PC-3 (cell line): ENCODE data around the gene UBE2C. TPM values are rescaled to one million over a fixed set of nuclear protein-coding genes. Genes with fewer than 3 reads are reported as not detected.

ENCODE experiments used
- ATAC-seq: fragments of 200-7000 bp; cut with Tn5 transposase; 2 replicates; pipeline ENCODE4 v1.9.1; 2020; ENCODE audit warnings: mild to moderate bottlenecking, moderate library complexity
- BruUV-seq: library from RNA; stranded (reverse); fragments of 400-500 nt; replicated peaks from 2 replicates; lab custom pipeline; 2021; lab: Mats Ljungman, UMichigan
- CTCF ChIA-PET: fragments of 300-600 bp; sonication (Branson Sonifier 250); formaldehyde crosslinking; loops from one replicate; lab custom pipeline; 2022; ENCODE audit warnings: antibody characterized with exemption; lab: Charles Lee
- POLR2A ChIA-PET: fragments of 300-600 bp; sonication (Branson Sonifier 250); formaldehyde crosslinking; loops from one replicate; lab custom pipeline; 2022; ENCODE audit warnings: antibody characterized with exemption; ENCODE audit not compliant: unreplicated experiment; lab: Charles Lee
- DNase-seq: peaks from one replicate; pipeline ENCODE4 v3.0.0-alpha.2; 2015
- H2AFZ ChIP-seq: fragments of 300-600 bp; sonication (generic); 2 replicates; pipeline ENCODE4 v1.6.0; 2016; ENCODE audit warnings: antibody characterized with exemption, low read length
- H3F3A ChIP-seq: fragments of 300-600 bp; sonication (generic); one replicate; pipeline ENCODE4 v1.6.0; 2017; ENCODE audit warnings: antibody characterized with exemption, low read length, control low read depth, mild to moderate bottlenecking; ENCODE audit not compliant: unreplicated experiment
- H3K27ac ChIP-seq: fragments of 300-600 bp; sonication (generic); 2 replicates; pipeline ENCODE4 v1.5.1; 2016; ENCODE audit warnings: mild to moderate bottlenecking, low read length
- H3K27me3 ChIP-seq: fragments of 300-600 bp; sonication (generic); 2 replicates; pipeline ENCODE4 v1.6.1; 2016; ENCODE audit warnings: low read length, mixed read lengths
- H3K36me3 ChIP-seq: fragments of 300-600 bp; sonication (generic); 2 replicates; pipeline ENCODE4 v1.6.1; 2016; ENCODE audit warnings: low read depth, mixed run types, low read length, mixed read lengths
- H3K4me1 ChIP-seq: fragments of 300-600 bp; sonication (generic); 2 replicates; pipeline ENCODE4 v1.5.1; 2016; ENCODE audit warnings: low read length; ENCODE audit not compliant: insufficient read depth
- H3K4me2 ChIP-seq: fragments of 300-600 bp; sonication (generic); 2 replicates; pipeline ENCODE4 v1.6.0; 2016; ENCODE audit warnings: low read length
- H3K4me3 ChIP-seq: fragments of 300-600 bp; sonication (generic); 2 replicates; pipeline ENCODE4 v1.5.1; 2016; ENCODE audit warnings: mild to moderate bottlenecking, low read length, mixed read lengths
- H3K79me2 ChIP-seq: fragments of 300-600 bp; sonication (generic); 2 replicates; pipeline ENCODE4 v1.6.1; 2017; ENCODE audit warnings: low read length, mixed read lengths
- H3K9ac ChIP-seq: fragments of 300-600 bp; sonication (generic); 2 replicates; pipeline ENCODE4 v1.6.0; 2016; ENCODE audit warnings: mild to moderate bottlenecking, low read length
- H3K9me2 ChIP-seq: fragments of 300-600 bp; sonication (generic); replicated peaks from 2 replicates; pipeline ENCODE4 v1.6.1; 2016; ENCODE audit warnings: mixed run types, low read length, mixed read lengths
- H3K9me3 ChIP-seq: fragments of 300-600 bp; sonication (generic); 2 replicates; pipeline ENCODE4 v1.6.1; 2016; ENCODE audit warnings: low read length, mixed read lengths
- H4K20me1 ChIP-seq: fragments of 300-600 bp; sonication (generic); 2 replicates; pipeline ENCODE4 v1.6.1; 2016; ENCODE audit warnings: low read length, mixed read lengths
- CTCF ChIP-seq: fragments of 300-600 bp; sonication (generic); conservative IDR thresholded peaks from 2 replicates; pipeline ENCODE4 v1.5.1; 2017; ENCODE audit warnings: antibody characterized with exemption, low read depth, mild to moderate bottlenecking, low read length
- EZH2 ChIP-seq: fragments of 300-600 bp; sonication (generic); IDR thresholded peaks from one replicate; pipeline ENCODE4 v1.6.1; 2017; ENCODE audit warnings: antibody characterized with exemption, mild to moderate bottlenecking, low read length; ENCODE audit not compliant: unreplicated experiment
- EZH2phosphoT487 ChIP-seq: fragments of 300-600 bp; sonication (generic); IDR thresholded peaks from 2 replicates; pipeline ENCODE4 v1.6.1; 2018; ENCODE audit warnings: mild to moderate bottlenecking, antibody characterized with exemption, low read length, borderline replicate concordance
- intact Hi-C: fragments of 100-400 bp; cut with micrococcal nuclease; formaldehyde crosslinking; loops from 2 replicates; pipeline ENCODE4 v1.9.0; 2023
- total RNA-seq: library from RNA; depleted of rRNA; stranded (reverse); fragments of >200 nt; gene quantifications from 2 replicates; pipeline ENCODE4 v1.2.3, GENCODE V29; 2014

UBE2C gene
- total RNA-seq, 1 experiment from 2014 or later, result 304 TPM

GRCh38 chr20:45798935-45799642, 13.4 kb upstream of the UBE2C start:
- peak overlapping the region; percentile 11 for H3K27ac ChIP-seq
- no peak overlapping the region for H3K9ac ChIP-seq
- H3K4me2 ChIP-seq, result no peak overlapping the region
- H3K27me3 ChIP-seq, result no peaks in the 10 kb centered on the region
- ChIA-PET CTCF (interaction anchor here (0.5 to 0.9 kb wide), 3 partner anchors 23 to 39 kb away, joined by 3 to 5 read pairs (median 3); partner anchors contain the start of gene SNX21), POLR2A (no interaction called here)
- H3K9me2 ChIP-seq, result no peaks in the 10 kb centered on the region
- intact Hi-C loops, result loop anchor here (2.0 kb wide), 1 partner anchor 14 kb away; the partner anchor contains the start of gene UBE2C
- H3K4me1 ChIP-seq, result 0 out of 2 replicates have a peak, but pooled peaks cover under 1% of the 10 kb centered on the region
- no peak overlapping the region for H2AFZ ChIP-seq
- H3K9me3 ChIP-seq, result no peaks in the 10 kb centered on the region
- no peaks in the 10 kb centered on the region for H3F3A ChIP-seq
- H3K4me3 ChIP-seq, result no peak overlapping the region
- ATAC-seq (peak; percentile 88), DNase-seq (peak; percentile 82)
- TF ChIP-seq EZH2phosphoT487, result no peak
- TF ChIP-seq CTCF, result peak; percentile 90
- TF ChIP-seq EZH2, result no peak
- peaks cover 43% of the 10 kb centered on the region for H3K36me3 ChIP-seq
- no TSS peak for BruUV-seq
- no peaks in the 10 kb centered on the region for H4K20me1 ChIP-seq
- peaks cover 5% of the 10 kb centered on the region; the same call in 1 of the 2 replicates for H3K79me2 ChIP-seq

- Histone ChIP-seq H3K9me3 (no peaks in the 10 kb centered on the region), H2AFZ (no peak overlapping the region), H3K9ac (no peak overlapping the region), H3K27ac (no peak overlapping the region), H3K27me3 (no peaks in the 10 kb centered on the region), H3K79me2 (no peaks in the 10 kb centered on the region), H3K4me3 (no peak overlapping the region), H3K4me1 (no peaks in the 10 kb centered on the region), H3F3A (no peaks in the 10 kb centered on the region), H3K4me2 (no peak overlapping the region), H3K36me3 (peaks cover 51% of the 10 kb centered on the region), H4K20me1 (no peaks in the 10 kb centered on the region), H3K9me2 (no peaks in the 10 kb centered on the region)
- ChIA-PET CTCF (no interaction called here), POLR2A (no interaction called here)
- no TSS peak for BruUV-seq
- DNase-seq (no peak), ATAC-seq (no peak)
- TF ChIP-seq EZH2 (no peak), EZH2phosphoT487 (no peak), CTCF (no peak)
- intact Hi-C loops, result no loop called here
Observed at GRCh38 chr20:45801851-45802250, 10.6 kb upstream of the UBE2C start.
